Stimulated activated CD8-positive, alpha-beta memory T cell treated with anti-CD3 and anti-CD28 coated beads, Interleukin-4, amount 100 ng/mL, for 24 hours (primary cell): ENCODE measurements around the gene RASSF5.

Experiments used
- DNase-seq: peaks from one replicate; pipeline ENCODE4 v3.0.0-alpha.2; 2020; ENCODE audit warnings: low read depth

The RASSF5 gene

GRCh38 chr1:206634365-206635079 is 127.2 kb downstream of the RASSF5 start:
- DNase-seq = peak; percentile 66

- DNase-seq = peak; percentile 89
These were observed 128.0 kb downstream of the RASSF5 start, which contains the start of gene DYRK3 for GRCh38 chr1:206635080-206635977. TSS of gene DYRK3 (plus strand) at chr1:206635536. CDS start at chr1:206635704, 168 bp downstream.

- DNase-seq = no peak
These were observed 128.6 kb downstream of the RASSF5 start for GRCh38 chr1:206635978-206636345.

- no peak for DNase-seq
These were observed 129.3 kb downstream of the RASSF5 start for GRCh38 chr1:206636671-206637070.

- no peak for DNase-seq
These were observed 130.3 kb downstream of the RASSF5 start for GRCh38 chr1:206637605-206638004.
